GM23338 (cell line): ENCODE results near the gene THAP9. TPM values are rescaled to one million over a fixed set of nuclear protein-coding genes. Genes with fewer than 3 reads are reported as not detected.

Experiments used
- ATAC-seq: fragments of 200-7000 bp; cut with Tn5 transposase; 3 replicates; pipeline ENCODE4 v1.9.1; 2020
- DNase-seq: peaks from one replicate; pipeline ENCODE4 v3.0.0-alpha.2; 2015; ENCODE audit warnings: low spot score
- H2AFZ ChIP-seq: fragments of 200-600 bp; sonication (generic); 2 replicates; pipeline ENCODE4 v1.8.0; 2016; ENCODE audit warnings: antibody characterized with exemption, mild to moderate bottlenecking, moderate library complexity
- H3F3A ChIP-seq: fragments of 200-600 bp; sonication (generic); replicated peaks from 2 replicates; pipeline ENCODE4 v1.8.0; 2017; ENCODE audit warnings: antibody characterized with exemption, mixed run types, low read depth
- H3K27ac ChIP-seq: fragments of 200-600 bp; sonication (generic); 2 replicates; pipeline ENCODE4 v1.6.1; 2016; ENCODE audit warnings: low read depth
- H3K27me3 ChIP-seq: fragments of 200-600 bp; sonication (generic); 2 replicates; pipeline ENCODE4 v1.8.0; 2016; ENCODE audit warnings: mild to moderate bottlenecking, mixed run types, moderate library complexity; ENCODE audit not compliant: insufficient read depth
- H3K36me3 ChIP-seq: fragments of 200-600 bp; sonication (generic); 2 replicates; pipeline ENCODE4 v1.8.0; 2016; ENCODE audit warnings: mild to moderate bottlenecking; ENCODE audit not compliant: insufficient read depth
- H3K4me1 ChIP-seq: fragments of 200-600 bp; sonication (generic); 2 replicates; pipeline ENCODE4 v1.8.0; 2016; ENCODE audit warnings: mild to moderate bottlenecking, moderate library complexity; ENCODE audit not compliant: insufficient read depth
- H3K4me2 ChIP-seq: fragments of 200-600 bp; sonication (generic); 2 replicates; pipeline ENCODE4 v1.7.1; 2017; ENCODE audit warnings: mixed run types
- H3K4me3 ChIP-seq: fragments of 200-600 bp; sonication (generic); 2 replicates; pipeline ENCODE4 v1.6.1; 2016; ENCODE audit warnings: mixed run types
- H3K79me2 ChIP-seq: fragments of 200-600 bp; sonication (generic); replicated peaks from 2 replicates; pipeline ENCODE4 v1.8.0; 2017; ENCODE audit warnings: mild to moderate bottlenecking; ENCODE audit not compliant: insufficient read depth
- H3K9me2 ChIP-seq: fragments of 200-600 bp; sonication (generic); 2 replicates; pipeline ENCODE4 v1.8.0; 2017; ENCODE audit not compliant: insufficient read depth
- H4K20me1 ChIP-seq: fragments of 200-600 bp; sonication (generic); replicated peaks from 2 replicates; pipeline ENCODE4 v1.8.0; 2017; ENCODE audit warnings: mild to moderate bottlenecking; ENCODE audit not compliant: insufficient read depth
- H3K27ac Mint-ChIP-seq: 2 replicates; pipeline ENCODE4 v1.8.0; 2020; ENCODE audit warnings: inconsistent platforms, mild to moderate bottlenecking, moderate library complexity, mixed read lengths
- H3K27me3 Mint-ChIP-seq: 3 replicates; pipeline ENCODE4 v1.8.0; 2022; ENCODE audit warnings: low read depth, mild to moderate bottlenecking, moderate library complexity, mixed read lengths, inconsistent platforms; ENCODE audit not compliant: insufficient read depth, poor library complexity
- H3K36me3 Mint-ChIP-seq: 3 replicates; pipeline ENCODE4 v1.8.0; 2021; ENCODE audit warnings: low read depth, mild to moderate bottlenecking, inconsistent platforms, moderate library complexity, mixed read lengths
- H3K4me1 Mint-ChIP-seq: 3 replicates; pipeline ENCODE4 v1.8.0; 2020; ENCODE audit warnings: mild to moderate bottlenecking, inconsistent platforms, mixed read lengths
- H3K4me3 Mint-ChIP-seq: 3 replicates; pipeline ENCODE4 v1.8.0; 2021; ENCODE audit warnings: moderate library complexity, mild to moderate bottlenecking, inconsistent platforms, mixed read lengths
- H3K9me3 Mint-ChIP-seq: 3 replicates; pipeline ENCODE4 v1.8.0; 2020; ENCODE audit warnings: moderate library complexity, mild to moderate bottlenecking, inconsistent platforms, mixed read lengths
- CREB1 ChIP-seq: fragments of 250-450 bp; sonication (Bioruptor Pico); IDR thresholded peaks from 2 replicates; pipeline ENCODE4 v1.5.0; 2020; ENCODE audit warnings: low read depth, mild to moderate bottlenecking, moderate library complexity
- CTCF ChIP-seq, 2 experiments: fragments of 200-600 bp in 1 of 2; sonication (generic) in 1 of 2; conservative IDR thresholded peaks; 2 replicates each; pipeline versions ENCODE4 v1.5.1 to v1.6.1; 2016 to 2017; ENCODE audit warnings: antibody characterized with exemption in 2 of 2, low read depth in 2 of 2, mild to moderate bottlenecking in 2 of 2, moderate library complexity in 1 of 2
- ETS1 ChIP-seq: IDR thresholded peaks from 2 replicates; pipeline ENCODE4 v1.6.1; 2016; ENCODE audit warnings: antibody characterized with exemption
- EZH2 ChIP-seq: fragments of 200-600 bp; sonication (generic); IDR thresholded peaks from one replicate; pipeline ENCODE4 v1.8.0; 2017; ENCODE audit warnings: antibody characterized with exemption, mild to moderate bottlenecking, low read depth; ENCODE audit not compliant: unreplicated experiment
- EZH2phosphoT487 ChIP-seq: fragments of 200-600 bp; sonication (generic); IDR thresholded peaks from one replicate; pipeline ENCODE4 v1.8.1; 2018; ENCODE audit warnings: antibody characterized with exemption; ENCODE audit not compliant: unreplicated experiment
- JUNB ChIP-seq: IDR thresholded peaks from one replicate; pipeline ENCODE4 v1.6.1; 2016; ENCODE audit warnings: antibody characterized with exemption; ENCODE audit not compliant: unreplicated experiment
- NANOG ChIP-seq: IDR thresholded peaks from 2 replicates; pipeline ENCODE4 v1.6.1; 2016; ENCODE audit warnings: antibody characterized with exemption, borderline replicate concordance
- POLR2AphosphoS5 ChIP-seq: IDR thresholded peaks from 2 replicates; pipeline ENCODE4 v1.6.1; 2016; ENCODE audit warnings: antibody characterized with exemption, low read depth
- STAT1 ChIP-seq: IDR thresholded peaks from one replicate; pipeline ENCODE4 v1.6.1; 2016; ENCODE audit warnings: antibody characterized with exemption; ENCODE audit not compliant: unreplicated experiment
- ZNF114 ChIP-seq: fragments of 250-450 bp; sonication (Bioruptor Pico); IDR thresholded peaks from 2 replicates; pipeline ENCODE4 v1.5.0; 2020; ENCODE audit warnings: mild to moderate bottlenecking, moderate library complexity
- ZNF331 ChIP-seq: fragments of 250-450 bp; sonication (Bioruptor Pico); IDR thresholded peaks from 2 replicates; pipeline ENCODE4 v1.5.0; 2020; ENCODE audit warnings: low read depth, mild to moderate bottlenecking, moderate library complexity
- polyA plus RNA-seq: library from polyadenylated mRNA; unstranded; fragments of >200 nt; fragmentation: Nextera tagmentation; extraction: Ambion mirVana; gene quantifications from 2 replicates; pipeline ENCODE4 v1.2.1, GENCODE V29; 2016
- total RNA-seq: library from RNA; depleted of rRNA; stranded (reverse); fragments of >200 nt; shearing (Covaris generic); gene quantifications from 2 replicates; pipeline ENCODE4 v1.2.3, GENCODE V29; 2014
- TF ChIP-seq, protein P1 (sequence below): fragments of 250-450 bp; sonication (Bioruptor Pico); IDR thresholded peaks from 2 replicates; pipeline ENCODE4 v1.5.0; 2020; ENCODE audit warnings: mild to moderate bottlenecking, moderate library complexity

The THAP9 gene
- total and polyA plus RNA-seq, 2 experiments from 2014 or later: 8.7 to 22.3 TPM

DNA sequence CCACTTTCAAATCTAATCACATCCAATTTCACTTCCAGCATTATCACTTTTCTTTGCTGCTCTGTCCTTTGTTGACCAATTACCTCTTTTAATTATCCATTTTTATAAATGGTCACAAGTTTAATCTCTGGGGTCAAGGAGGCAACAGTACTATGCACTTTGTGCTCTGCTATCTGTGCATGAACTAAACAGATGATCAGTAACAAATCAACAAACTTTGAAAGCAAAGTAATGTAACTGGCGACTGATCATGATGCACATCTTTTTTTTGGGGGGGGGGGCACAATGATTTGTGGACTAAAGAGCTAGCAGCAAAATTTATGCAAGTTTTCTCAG is 8.1 kb upstream of the THAP9 start:
- DNase-seq (no peak), ATAC-seq (no peak)
- Histone ChIP-seq H4K20me1 (peaks cover 29% of the 10 kb centered on the region), H3K9me2 (no peaks in the 10 kb centered on the region), H3K27ac (peak overlapping the region; percentile 70), H3F3A (peaks cover 19% of the 10 kb centered on the region; the same call in 1 of the 2 replicates), H2AFZ (no peak overlapping the region), H3K27me3 (no peaks in the 10 kb centered on the region), H3K79me2 (peaks cover 71% of the 10 kb centered on the region), H3K36me3 (peaks cover 41% of the 10 kb centered on the region; the same call in 1 of the 2 replicates), H3K4me2 (peak overlapping the region; percentile 85), H3K4me3 (peak overlapping the region; percentile 93), H3K4me1 (peaks cover 20% of the 10 kb centered on the region)
- Mint-ChIP-seq H3K9me3 (no peaks in the 10 kb centered on the region), H3K4me3 (peak overlapping the region; percentile 90), H3K27me3 (no peaks in the 10 kb centered on the region), H3K27ac (no peak overlapping the region), H3K36me3 (peaks cover 43% of the 10 kb centered on the region), H3K4me1 (peaks cover 13% of the 10 kb centered on the region; the same call in 2 of the 3 replicates)
- no peak for TF ChIP-seq POLR2AphosphoS5

- Histone ChIP-seq H3K79me2 (peaks cover 71% of the 10 kb centered on the region), H3K27ac (no peak overlapping the region), H4K20me1 (peaks cover 38% of the 10 kb centered on the region), H3K4me3 (no peak overlapping the region), H3K4me2 (no peak overlapping the region), H3K27me3 (no peaks in the 10 kb centered on the region), H2AFZ (no peak overlapping the region), H3F3A (peaks cover 19% of the 10 kb centered on the region; the same call in 1 of the 2 replicates), H3K4me1 (peaks cover 18% of the 10 kb centered on the region), H3K36me3 (peaks cover 47% of the 10 kb centered on the region; the same call in 1 of the 2 replicates), H3K9me2 (no peaks in the 10 kb centered on the region)
- Mint-ChIP-seq H3K9me3 (no peaks in the 10 kb centered on the region), H3K27ac (no peak overlapping the region), H3K4me1 (peaks cover 17% of the 10 kb centered on the region), H3K27me3 (no peaks in the 10 kb centered on the region), H3K4me3 (no peak overlapping the region), H3K36me3 (peaks cover 43% of the 10 kb centered on the region)
- TF ChIP-seq, protein P1, sequence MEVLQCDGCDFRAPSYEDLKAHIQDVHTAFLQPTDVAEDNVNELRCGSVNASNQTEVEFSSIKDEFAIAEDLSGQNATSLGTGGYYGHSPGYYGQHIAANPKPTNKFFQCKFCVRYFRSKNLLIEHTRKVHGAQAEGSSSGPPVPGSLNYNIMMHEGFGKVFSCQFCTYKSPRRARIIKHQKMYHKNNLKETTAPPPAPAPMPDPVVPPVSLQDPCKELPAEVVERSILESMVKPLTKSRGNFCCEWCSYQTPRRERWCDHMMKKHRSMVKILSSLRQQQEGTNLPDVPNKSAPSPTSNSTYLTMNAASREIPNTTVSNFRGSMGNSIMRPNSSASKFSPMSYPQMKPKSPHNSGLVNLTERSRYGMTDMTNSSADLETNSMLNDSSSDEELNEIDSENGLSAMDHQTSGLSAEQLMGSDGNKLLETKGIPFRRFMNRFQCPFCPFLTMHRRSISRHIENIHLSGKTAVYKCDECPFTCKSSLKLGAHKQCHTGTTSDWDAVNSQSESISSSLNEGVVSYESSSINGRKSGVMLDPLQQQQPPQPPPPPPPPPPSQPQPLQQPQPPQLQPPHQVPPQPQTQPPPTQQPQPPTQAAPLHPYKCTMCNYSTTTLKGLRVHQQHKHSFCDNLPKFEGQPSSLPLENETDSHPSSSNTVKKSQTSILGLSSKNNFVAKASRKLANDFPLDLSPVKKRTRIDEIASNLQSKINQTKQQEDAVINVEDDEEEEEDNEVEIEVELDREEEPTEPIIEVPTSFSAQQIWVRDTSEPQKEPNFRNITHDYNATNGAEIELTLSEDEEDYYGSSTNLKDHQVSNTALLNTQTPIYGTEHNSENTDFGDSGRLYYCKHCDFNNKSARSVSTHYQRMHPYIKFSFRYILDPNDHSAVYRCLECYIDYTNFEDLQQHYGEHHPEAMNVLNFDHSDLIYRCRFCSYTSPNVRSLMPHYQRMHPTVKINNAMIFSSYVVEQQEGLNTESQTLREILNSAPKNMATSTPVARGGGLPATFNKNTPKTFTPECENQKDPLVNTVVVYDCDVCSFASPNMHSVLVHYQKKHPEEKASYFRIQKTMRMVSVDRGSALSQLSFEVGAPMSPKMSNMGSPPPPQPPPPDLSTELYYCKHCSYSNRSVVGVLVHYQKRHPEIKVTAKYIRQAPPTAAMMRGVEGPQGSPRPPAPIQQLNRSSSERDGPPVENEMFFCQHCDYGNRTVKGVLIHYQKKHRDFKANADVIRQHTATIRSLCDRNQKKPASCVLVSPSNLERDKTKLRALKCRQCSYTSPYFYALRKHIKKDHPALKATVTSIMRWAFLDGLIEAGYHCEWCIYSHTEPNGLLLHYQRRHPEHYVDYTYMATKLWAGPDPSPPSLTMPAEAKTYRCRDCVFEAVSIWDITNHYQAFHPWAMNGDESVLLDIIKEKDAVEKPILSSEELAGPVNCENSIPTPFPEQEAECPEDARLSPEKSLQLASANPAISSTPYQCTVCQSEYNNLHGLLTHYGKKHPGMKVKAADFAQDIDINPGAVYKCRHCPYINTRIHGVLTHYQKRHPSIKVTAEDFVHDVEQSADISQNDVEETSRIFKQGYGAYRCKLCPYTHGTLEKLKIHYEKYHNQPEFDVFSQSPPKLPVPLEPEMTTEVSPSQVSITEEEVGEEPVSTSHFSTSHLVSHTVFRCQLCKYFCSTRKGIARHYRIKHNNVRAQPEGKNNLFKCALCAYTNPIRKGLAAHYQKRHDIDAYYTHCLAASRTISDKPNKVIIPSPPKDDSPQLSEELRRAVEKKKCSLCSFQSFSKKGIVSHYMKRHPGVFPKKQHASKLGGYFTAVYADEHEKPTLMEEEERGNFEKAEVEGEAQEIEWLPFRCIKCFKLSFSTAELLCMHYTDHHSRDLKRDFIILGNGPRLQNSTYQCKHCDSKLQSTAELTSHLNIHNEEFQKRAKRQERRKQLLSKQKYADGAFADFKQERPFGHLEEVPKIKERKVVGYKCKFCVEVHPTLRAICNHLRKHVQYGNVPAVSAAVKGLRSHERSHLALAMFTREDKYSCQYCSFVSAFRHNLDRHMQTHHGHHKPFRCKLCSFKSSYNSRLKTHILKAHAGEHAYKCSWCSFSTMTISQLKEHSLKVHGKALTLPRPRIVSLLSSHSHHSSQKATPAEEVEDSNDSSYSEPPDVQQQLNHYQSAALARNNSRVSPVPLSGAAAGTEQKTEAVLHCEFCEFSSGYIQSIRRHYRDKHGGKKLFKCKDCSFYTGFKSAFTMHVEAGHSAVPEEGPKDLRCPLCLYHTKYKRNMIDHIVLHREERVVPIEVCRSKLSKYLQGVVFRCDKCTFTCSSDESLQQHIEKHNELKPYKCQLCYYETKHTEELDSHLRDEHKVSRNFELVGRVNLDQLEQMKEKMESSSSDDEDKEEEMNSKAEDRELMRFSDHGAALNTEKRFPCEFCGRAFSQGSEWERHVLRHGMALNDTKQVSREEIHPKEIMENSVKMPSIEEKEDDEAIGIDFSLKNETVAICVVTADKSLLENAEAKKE (CRISPR knock-in tag): no peak
- no peak for TF ChIP-seq EZH2phosphoT487
- TF ChIP-seq CREB1 (CRISPR knock-in tag): no peak
- no peak for TF ChIP-seq ZNF114
- no peak for TF ChIP-seq JUNB
- TF ChIP-seq NANOG: no peak
- TF ChIP-seq STAT1: no peak
- no peak for TF ChIP-seq EZH2
- no peak for TF ChIP-seq ZNF331
- no peak for TF ChIP-seq ETS1
- TF ChIP-seq CTCF (conservative IDR thresholded peaks at IDR 0.05; ENCODE audit: low read depth in 2 of 2): no peak
- no peak for DNase-seq
- no peak for ATAC-seq
These were observed 6.6 kb upstream of the THAP9 start for GRCh38 chr4:82893942-82894341.
